AG09309 (cell line): ENCODE results near the gene CACNB3.
A peak's percentile ranks its signal among the peaks of the same experiment; 100 is the strongest.

Experiments
- DNase-seq: peaks from one replicate; pipeline ENCODE4 v3.0.0-alpha.2; 2010; ENCODE audit warnings: low read depth
- H3K4me3 ChIP-seq: 2 replicates; pipeline ENCODE4 v1.5.1; 2011; ENCODE audit warnings: mild to moderate bottlenecking, low read depth, low read length, moderate library complexity; ENCODE audit not compliant: control insufficient read depth
- TF ChIP-seq, protein P1 (sequence below): IDR thresholded peaks from 2 replicates; pipeline ENCODE4 v1.5.1; 2011; ENCODE audit warnings: mild to moderate bottlenecking, low read depth, low read length, inconsistent platforms; ENCODE audit not compliant: insufficient read depth, control insufficient read depth; ENCODE audit errors: missing control alignments

CACNB3 gene

DNA sequence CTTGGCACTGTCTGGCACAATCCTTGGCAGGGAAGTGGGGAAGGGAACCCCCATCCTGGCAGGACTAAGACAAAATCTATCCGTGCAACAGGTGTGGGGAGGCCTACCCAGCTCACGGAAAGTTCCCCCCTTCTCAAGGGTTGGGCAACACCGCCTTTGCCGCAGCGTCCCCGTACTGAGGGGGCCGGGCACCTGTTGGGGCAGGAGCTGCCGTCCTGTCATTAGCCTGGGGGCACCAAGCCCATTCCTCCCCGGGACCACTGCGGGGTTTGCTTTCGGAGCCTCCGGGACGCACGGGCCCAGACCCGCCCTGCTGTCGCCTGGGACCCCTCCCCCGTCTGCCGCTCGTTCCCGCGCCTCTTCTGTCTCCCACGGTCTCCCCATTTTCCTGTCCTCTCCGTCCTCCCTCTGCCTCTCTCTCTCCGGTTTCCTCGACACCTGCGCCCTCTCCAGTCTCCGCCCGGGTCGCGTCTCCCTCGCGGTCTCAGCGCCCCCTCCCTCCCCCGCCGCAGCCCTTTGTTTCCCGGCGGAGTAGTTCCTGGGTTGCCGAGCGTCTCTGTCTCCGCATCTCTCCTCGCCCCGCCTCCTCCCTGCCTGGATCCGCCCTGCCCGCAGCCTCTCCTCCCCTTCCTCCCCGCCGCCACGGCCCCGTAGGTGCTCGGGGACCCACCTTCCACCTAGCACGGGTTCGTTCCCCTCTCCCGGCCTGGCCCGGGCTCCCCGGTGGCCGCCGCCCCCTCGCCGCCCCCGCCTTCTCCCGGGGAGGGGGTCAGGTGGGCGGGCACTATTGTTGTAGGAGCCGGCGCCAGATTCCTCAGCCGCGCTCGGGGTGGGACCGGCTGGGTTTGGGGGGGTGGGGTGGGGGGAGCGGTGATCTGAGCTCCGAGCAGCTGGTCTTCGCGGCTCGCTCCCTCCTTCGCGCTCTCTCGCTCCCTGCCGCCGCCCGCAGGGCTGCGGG lies at the start of gene CACNB3:
Gene CACNB3 (plus strand): TSS at position 624 of the 958 bp plus-strand sequence. CDS start 434 bp downstream, outside the sequence.
- TF ChIP-seq, protein P1, sequence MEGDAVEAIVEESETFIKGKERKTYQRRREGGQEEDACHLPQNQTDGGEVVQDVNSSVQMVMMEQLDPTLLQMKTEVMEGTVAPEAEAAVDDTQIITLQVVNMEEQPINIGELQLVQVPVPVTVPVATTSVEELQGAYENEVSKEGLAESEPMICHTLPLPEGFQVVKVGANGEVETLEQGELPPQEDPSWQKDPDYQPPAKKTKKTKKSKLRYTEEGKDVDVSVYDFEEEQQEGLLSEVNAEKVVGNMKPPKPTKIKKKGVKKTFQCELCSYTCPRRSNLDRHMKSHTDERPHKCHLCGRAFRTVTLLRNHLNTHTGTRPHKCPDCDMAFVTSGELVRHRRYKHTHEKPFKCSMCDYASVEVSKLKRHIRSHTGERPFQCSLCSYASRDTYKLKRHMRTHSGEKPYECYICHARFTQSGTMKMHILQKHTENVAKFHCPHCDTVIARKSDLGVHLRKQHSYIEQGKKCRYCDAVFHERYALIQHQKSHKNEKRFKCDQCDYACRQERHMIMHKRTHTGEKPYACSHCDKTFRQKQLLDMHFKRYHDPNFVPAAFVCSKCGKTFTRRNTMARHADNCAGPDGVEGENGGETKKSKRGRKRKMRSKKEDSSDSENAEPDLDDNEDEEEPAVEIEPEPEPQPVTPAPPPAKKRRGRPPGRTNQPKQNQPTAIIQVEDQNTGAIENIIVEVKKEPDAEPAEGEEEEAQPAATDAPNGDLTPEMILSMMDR = no peak
- no peak for DNase-seq
- H3K4me3 ChIP-seq = peak within 1 kb of the TSS; percentile 84

GRCh38 chr12:48768736-48769135 lies 49.6 kb upstream of the CACNB3 start:
- TF ChIP-seq, protein P1 = no peak
- no peak for DNase-seq
- no peak overlapping the region for H3K4me3 ChIP-seq

DNA sequence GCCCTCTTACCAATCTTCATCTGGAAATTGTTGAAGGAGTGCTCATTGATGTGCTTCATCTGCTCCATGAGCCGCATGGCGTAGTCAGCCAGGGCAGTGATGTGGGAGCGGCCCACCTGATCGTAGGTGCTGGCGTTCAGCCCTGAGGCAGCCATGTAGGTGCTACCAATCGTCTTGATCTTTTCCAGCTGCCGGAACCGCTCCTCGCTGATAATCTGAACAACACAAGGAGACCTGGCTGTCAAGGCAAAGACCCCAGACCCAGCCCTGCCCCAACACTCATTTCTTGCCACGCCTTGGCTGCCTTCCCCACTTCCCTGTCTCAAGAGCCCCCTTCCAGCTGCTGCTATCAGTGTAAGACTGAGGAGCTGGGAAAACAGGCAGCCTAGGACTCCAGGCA lies 47.5 kb upstream of the CACNB3 start:
- TF ChIP-seq, protein P1 = no peak

GRCh38 chr12:48771588-48772112 lies 46.6 kb upstream of the CACNB3 start:
- TF ChIP-seq, protein P1 = no peak
- DNase-seq = no peak
- H3K4me3 ChIP-seq = no peak overlapping the region

More for the DNA sequence above, 47.5 kb upstream of the CACNB3 start:
- no peak for DNase-seq
- no peak overlapping the region for H3K4me3 ChIP-seq

GRCh38 chr12:48773686-48774085 lies 44.6 kb upstream of the CACNB3 start:
- DNase-seq = no peak
- no peak overlapping the region for H3K4me3 ChIP-seq
- TF ChIP-seq, protein P1 = no peak

- H3K4me3 ChIP-seq = no peak overlapping the region
- DNase-seq = no peak
- TF ChIP-seq, protein P1 = no peak
Observed at GRCh38 chr12:48774516-48774915, 43.8 kb upstream of the CACNB3 start.
